IPS DF 4.7 (cell line): ENCODE data around the gene FTL.

Experiments used
- DNase-seq: peaks from one replicate; pipeline ENCODE4 v3.0.0-alpha.2; 2013; ENCODE audit warnings: low spot score; ENCODE audit errors: extremely low read depth

Gene FTL

GRCh38 chr19:48991011-48991609 lies 26.0 kb downstream of the FTL start:
- no peak for DNase-seq

GRCh38 chr19:48991873-48992580 lies 26.9 kb downstream of the FTL start:
- no peak for DNase-seq

- no peak for DNase-seq
Observed at GRCh38 chr19:48992581-48993174, 27.6 kb downstream of the FTL start.

GRCh38 chr19:48993175-48994034 lies 28.3 kb downstream of the FTL start, which contains the start of the genes GYS1 and RUVBL2:
TSS of gene GYS1 (minus strand) at chr19:48993309. CDS start at chr19:48993112, 197 bp downstream.
TSS of gene RUVBL2 (plus strand) at chr19:48993887. CDS start at chr19:48993912, 25 bp downstream.
- DNase-seq, result peak; percentile 98

- DNase-seq, result no peak
Observed at GRCh38 chr19:48994035-48994386, 28.9 kb downstream of the FTL start.

- no peak for DNase-seq
Observed at GRCh38 chr19:48997972-48998371, 32.9 kb downstream of the FTL start.

- DNase-seq, result no peak
Observed at GRCh38 chr19:48999481-49000325, 34.6 kb downstream of the FTL start.

- no peak for DNase-seq
Observed at GRCh38 chr19:49004133-49004532, 39.0 kb downstream of the FTL start.

- no peak for DNase-seq
Observed at GRCh38 chr19:49004964-49005614, 40.0 kb downstream of the FTL start.

- DNase-seq, result no peak
Observed at GRCh38 chr19:49006905-49007304, 41.8 kb downstream of the FTL start.

- DNase-seq, result no peak
Observed at GRCh38 chr19:49009828-49010227, 44.7 kb downstream of the FTL start.

GRCh38 chr19:49010453-49010852 lies 45.3 kb downstream of the FTL start:
- DNase-seq, result no peak

- no peak for DNase-seq
Observed at GRCh38 chr19:49011194-49011593, 46.1 kb downstream of the FTL start.

- DNase-seq, result no peak
Observed at GRCh38 chr19:49014123-49014869, 49.2 kb downstream of the FTL start.

- no peak for DNase-seq
Observed at GRCh38 chr19:49014870-49015255, 49.8 kb downstream of the FTL start.

GRCh38 chr19:49016067-49016839 lies 51.1 kb downstream of the FTL start:
- DNase-seq, result no peak
